Neutrophil (primary cell): ENCODE measurements around the gene FREY1.
"Not testable (repeated sequence)": the region's sequence is repeated elsewhere in the genome, so short reads cannot be mapped to it uniquely, and the experiment has no call there.

Experiments
- H3K27ac ChIP-seq: fragments of 200-600 bp; sonication (generic); 2 replicates; pipeline ENCODE4 v1.5.1; 2016; ENCODE audit warnings: mild to moderate bottlenecking, moderate library complexity
- H3K27me3 ChIP-seq: fragments of 200-600 bp; sonication (generic); 2 replicates; pipeline ENCODE4 v1.6.0; 2016; ENCODE audit warnings: mild to moderate bottlenecking
- H3K36me3 ChIP-seq: fragments of 200-600 bp; sonication (generic); 2 replicates; pipeline ENCODE4 v1.5.1; 2017
- H3K4me1 ChIP-seq, 2 experiments: fragments of 200-600 bp in 1 of 2; sonication (generic) in 1 of 2; 1 replicate in 1 of 2; 2 replicates in 1 of 2; pipeline versions ENCODE4 v1.5.1 to v1.6.1; 2013 to 2016; ENCODE audit warnings: low read depth in 1 of 2, low read length in 1 of 2, mild to moderate bottlenecking in 1 of 2, moderate library complexity in 1 of 2; ENCODE audit not compliant: control insufficient read depth in 1 of 2, insufficient read depth in 1 of 2
- H3K4me3 ChIP-seq, 2 experiments: fragments of 200-600 bp in 1 of 2; sonication (generic) in 1 of 2; 1 replicate in 1 of 2; 2 replicates in 1 of 2; pipeline ENCODE4 v1.5.1; 2013 to 2016; ENCODE audit warnings: low read depth in 1 of 2, low read length in 1 of 2, mild to moderate bottlenecking in 1 of 2, moderate library complexity in 1 of 2
- H3K9me3 ChIP-seq: fragments of 200-600 bp; sonication (generic); 2 replicates; pipeline ENCODE4 v1.5.1; 2016
- CTCF ChIP-seq: fragments of 200-600 bp; sonication (generic); IDR thresholded peaks from 2 replicates; pipeline ENCODE4 v1.5.1; 2016; ENCODE audit warnings: antibody characterized with exemption

Gene FREY1

GRCh38 chr11:45910623-45911022 lies 3.6 kb upstream of the FREY1 start:
- peaks cover 0 to under 1% of the 10 kb centered on the region in 2 experiments for H3K4me1 ChIP-seq
- peaks cover 18% of the 10 kb centered on the region for H3K27me3 ChIP-seq
- no peak overlapping the region for H3K4me3 ChIP-seq
- no peak for TF ChIP-seq CTCF
- peaks cover 74% of the 10 kb centered on the region for H3K36me3 ChIP-seq
- H3K27ac ChIP-seq: no peak overlapping the region
- no peaks in the 10 kb centered on the region for H3K9me3 ChIP-seq

GRCh38 chr11:45909594-45910475 lies 2.8 kb upstream of the FREY1 start:
- Histone ChIP-seq H3K4me3 (no peak overlapping the region), H3K27me3 (peaks cover 24% of the 10 kb centered on the region), H3K4me1 (no peaks in the 10 kb centered on the region), H3K9me3 (no peaks in the 10 kb centered on the region), H3K36me3 (peaks cover 66% of the 10 kb centered on the region), H3K27ac (no peak overlapping the region)
- TF ChIP-seq CTCF: no peak

GRCh38 chr11:45907911-45908370 lies 870 bp upstream of the FREY1 start:
- Histone ChIP-seq H3K27ac (no peak overlapping the region), H3K36me3 (peaks cover 47% of the 10 kb centered on the region), H3K27me3 (peaks cover 28% of the 10 kb centered on the region), H3K9me3 (no peaks in the 10 kb centered on the region), H3K4me3 (no peak overlapping the region), H3K4me1 (no peaks in the 10 kb centered on the region)
- no peak for TF ChIP-seq CTCF

- Histone ChIP-seq H3K27me3 (peaks cover 44% of the 10 kb centered on the region), H3K4me3 (no peak overlapping the region), H3K36me3 (peaks cover 29% of the 10 kb centered on the region), H3K9me3 (no peaks in the 10 kb centered on the region), H3K4me1 (no peaks in the 10 kb centered on the region), H3K27ac (no peak overlapping the region)
- no peak for TF ChIP-seq CTCF
These were observed 882 bp downstream of the FREY1 start for GRCh38 chr11:45906096-45906682.

- Histone ChIP-seq H3K36me3 (peaks cover 23% of the 10 kb centered on the region), H3K27me3 (peaks cover 50% of the 10 kb centered on the region)
- H3K9me3 ChIP-seq, H3K27ac ChIP-seq, H3K4me1 ChIP-seq, H3K4me3 ChIP-seq: not testable (repeated sequence)
These were observed 1.5 kb downstream of the FREY1 start for GRCh38 chr11:45905576-45905975.

- peaks cover 55% of the 10 kb centered on the region for H3K27me3 ChIP-seq
- peaks cover 18% of the 10 kb centered on the region for H3K36me3 ChIP-seq
- H3K27ac ChIP-seq: no peak overlapping the region
- no peaks in the 10 kb centered on the region for H3K9me3 ChIP-seq
- no peaks in the 10 kb centered on the region for H3K4me1 ChIP-seq
- no peak overlapping the region for H3K4me3 ChIP-seq
- no peak for TF ChIP-seq CTCF
These were observed 2.0 kb downstream of the FREY1 start for GRCh38 chr11:45905095-45905494.
